ENCODE data around the gene SFN.
A peak's percentile ranks its signal among the peaks of the same experiment; 100 is the strongest.

SFN gene

GRCh38 chr1:26858160-26858559 is 4.8 kb upstream of the SFN start:
- DNase-seq: no peak
- in situ Hi-C loops (cut with HindIII; ENCODE audit: low pct_ligation_motif_present, low sequenced_read_pairs): no loop called here
- no peak overlapping the region for H3K27ac ChIP-seq

GRCh38 chr1:26858891-26859640 is 3.9 kb upstream of the SFN start:
- in situ Hi-C loops (cut with HindIII; ENCODE audit: low pct_ligation_motif_present, low sequenced_read_pairs): no loop called here
- peaks cover 8% of the 10 kb centered on the region for H3K36me3 ChIP-seq (replicated peaks)
- H3K4me3 ChIP-seq (ENCODE audit: low read depth, low read length): no peak overlapping the region
- no peak for DNase-seq
- H3K27ac ChIP-seq: no peak overlapping the region
- H3K27me3 ChIP-seq (replicated peaks): no peaks in the 10 kb centered on the region
- TF ChIP-seq CTCF (IDR thresholded peaks at IDR 0.05; ENCODE audit: low read depth, low read length, missing control alignments): no peak

More at GRCh38 chr1:26858160-26858559, 4.8 kb upstream of the SFN start:
- peaks cover 11% of the 10 kb centered on the region for H3K36me3 ChIP-seq (replicated peaks)
- no peaks in the 10 kb centered on the region for H3K27me3 ChIP-seq (replicated peaks)
- no peak for TF ChIP-seq CTCF (IDR thresholded peaks at IDR 0.05; ENCODE audit: low read depth, low read length, missing control alignments)
- H3K4me3 ChIP-seq (ENCODE audit: low read depth, low read length): no peak overlapping the region

- Histone ChIP-seq H3K27me3 (replicated peaks) (no peaks in the 10 kb centered on the region), H3K4me3 (ENCODE audit: low read depth, low read length) (no peak overlapping the region), H3K27ac (no peak overlapping the region), H3K36me3 (replicated peaks) (no peaks in the 10 kb centered on the region)
- in situ Hi-C loops (cut with HindIII; ENCODE audit: low pct_ligation_motif_present, low sequenced_read_pairs): no loop called here
- DNase-seq: peak; percentile 20
- peak; percentile 56 for TF ChIP-seq CTCF (IDR thresholded peaks at IDR 0.05; ENCODE audit: low read depth, low read length, missing control alignments)
These were observed 1.7 kb upstream of the SFN start for GRCh38 chr1:26861286-26861701.

- Histone ChIP-seq H3K27me3 (replicated peaks) (no peaks in the 10 kb centered on the region), H3K27ac (no peak overlapping the region)
- in situ Hi-C loops (cut with HindIII; ENCODE audit: low pct_ligation_motif_present, low sequenced_read_pairs): no loop called here
These were observed 1.0 kb upstream of the SFN start for GRCh38 chr1:26861889-26862378.

GRCh38 chr1:26863685-26864077 is 732 bp downstream of the SFN start:
- Histone ChIP-seq H3K27me3 (replicated peaks) (no peaks in the 10 kb centered on the region), H3K4me3 (ENCODE audit: low read depth, low read length) (no peak overlapping the region), H3K27ac (no peak overlapping the region), H3K36me3 (replicated peaks) (no peaks in the 10 kb centered on the region)
- TF ChIP-seq CTCF (IDR thresholded peaks at IDR 0.05; ENCODE audit: low read depth, low read length, missing control alignments): no peak
- in situ Hi-C loops (cut with HindIII; ENCODE audit: low pct_ligation_motif_present, low sequenced_read_pairs): no loop called here
- DNase-seq: no peak

More at GRCh38 chr1:26861889-26862378, 1.0 kb upstream of the SFN start:
- TF ChIP-seq CTCF (IDR thresholded peaks at IDR 0.05; ENCODE audit: low read depth, low read length, missing control alignments): no peak
- no peak overlapping the region for H3K4me3 ChIP-seq (ENCODE audit: low read depth, low read length)
- no peaks in the 10 kb centered on the region for H3K36me3 ChIP-seq (replicated peaks)
- no peak for DNase-seq

Data from brain microvascular endothelial cell (primary cell).